Kidney glomerular epithelial cell (primary cell): ENCODE results near the gene AMIGO3.
A peak's percentile ranks its signal among the peaks of the same experiment; 100 is the strongest.

ENCODE experiments used
- DNase-seq: peaks from one replicate; lab custom pipeline; 2025; lab: John Stamatoyannopoulos, UW

Gene AMIGO3

DNA sequence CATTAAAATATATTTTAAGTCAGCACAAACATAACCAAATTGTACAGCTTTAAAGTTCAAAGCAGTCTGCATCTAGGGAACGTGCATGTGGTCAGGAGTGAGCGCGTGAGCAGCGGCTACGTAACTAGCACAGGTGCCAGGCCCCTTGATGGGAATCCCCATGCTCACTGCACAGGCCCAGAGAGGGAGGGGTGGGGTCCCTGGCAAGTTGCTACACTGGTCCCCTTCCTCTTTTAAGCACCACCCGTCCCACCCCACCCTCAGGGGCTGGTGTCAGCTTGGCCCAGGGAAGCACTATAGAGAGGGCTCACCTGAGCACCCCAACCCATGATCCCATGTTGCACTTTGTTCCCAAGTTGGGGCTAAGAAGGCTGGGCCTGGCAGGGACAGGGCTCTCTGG is 5.1 kb upstream of the AMIGO3 start:
- no peak for DNase-seq

DNA sequence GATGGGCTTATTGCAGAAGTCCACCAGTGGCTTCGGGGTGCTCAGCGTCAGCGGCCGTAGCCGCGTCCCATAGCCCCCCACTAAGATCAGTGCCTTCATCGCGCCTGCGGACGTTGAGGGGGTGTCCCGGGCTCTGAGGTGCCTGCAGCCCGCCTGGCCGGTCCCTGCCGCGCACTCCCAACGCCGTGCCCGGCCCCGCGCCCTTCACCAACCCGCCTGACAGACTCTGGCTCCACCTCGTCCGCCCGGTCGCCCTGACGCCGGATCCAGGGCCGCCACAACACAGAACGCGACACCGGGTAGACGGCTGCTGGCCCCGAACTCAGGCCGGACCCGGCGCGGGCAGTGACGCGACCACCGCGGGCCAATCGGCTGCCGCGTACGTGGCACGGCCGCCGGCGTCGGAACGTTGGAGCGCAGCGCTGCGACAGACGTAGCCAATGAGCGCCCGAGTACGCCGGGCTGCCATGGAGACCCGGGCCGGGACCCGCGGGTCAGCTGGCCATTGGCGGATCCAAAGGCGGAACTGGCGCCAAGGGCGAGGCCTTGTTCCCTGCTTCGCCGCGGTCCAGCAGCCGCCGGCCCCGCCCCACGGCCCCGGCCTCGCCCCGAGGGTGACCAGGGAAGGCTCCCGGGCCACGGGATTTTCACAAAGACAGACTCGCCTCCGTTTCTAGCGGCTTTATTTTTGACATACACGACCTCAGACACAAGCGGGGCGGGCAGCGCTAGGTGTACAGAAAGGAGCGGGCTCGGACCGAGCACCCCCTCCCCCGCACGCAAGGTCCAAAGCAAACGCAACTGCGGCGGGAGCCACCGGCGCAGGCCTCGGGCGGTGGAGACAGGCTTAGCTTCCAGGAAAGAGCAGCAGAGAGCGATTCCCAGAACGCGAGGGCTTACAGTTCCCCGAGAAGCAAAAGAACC is 4.4 kb upstream of the AMIGO3 start, which contains the start of gene GMPPB:
TSS of gene GMPPB (minus strand) at position 324 of the 924 bp plus-strand sequence. CDS start at position 99, 225 bp downstream.
- peak; percentile 91 for DNase-seq

GRCh38 chr3:49723296-49723627 is 3.8 kb upstream of the AMIGO3 start:
- DNase-seq, result no peak

DNA sequence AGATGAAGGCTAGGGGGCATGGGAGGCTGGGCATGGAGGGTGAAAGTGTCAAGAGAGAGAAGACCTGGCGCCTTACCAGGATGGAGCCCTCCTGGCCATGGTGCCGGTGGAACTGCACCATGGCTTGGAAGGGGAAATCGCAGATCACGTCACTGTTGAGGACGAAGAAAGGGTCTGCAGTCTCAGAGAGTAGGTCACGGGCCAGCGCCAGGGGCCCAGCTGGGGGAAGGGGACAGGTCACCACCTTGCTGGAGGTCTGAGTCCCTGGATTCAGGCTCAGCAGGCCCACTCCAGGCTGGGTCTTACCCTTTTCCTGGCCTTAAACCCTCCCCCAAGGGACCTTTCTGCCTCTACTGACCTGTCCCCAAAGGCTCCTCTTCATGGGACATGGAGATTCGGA is 3.4 kb upstream of the AMIGO3 start:
- no peak for DNase-seq

- DNase-seq, result no peak
Observed at GRCh38 chr3:49721896-49722781, 2.7 kb upstream of the AMIGO3 start.

DNA sequence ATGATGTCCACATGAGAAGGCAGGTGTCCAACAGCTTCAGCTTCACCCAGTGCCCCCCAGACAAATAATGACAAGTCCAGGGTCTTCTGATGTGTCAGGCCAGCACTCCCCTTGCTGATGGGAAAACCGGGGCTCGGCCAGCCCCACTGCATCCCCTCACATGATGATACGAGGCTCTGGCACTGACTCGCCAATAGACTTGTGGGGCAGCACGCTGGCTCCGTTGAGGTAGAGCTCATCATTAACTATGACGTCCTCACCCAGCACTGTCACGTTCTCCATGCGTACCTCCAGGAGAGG is 2.1 kb upstream of the AMIGO3 start:
- no peak for DNase-seq

- DNase-seq, result no peak
Observed at GRCh38 chr3:49720855-49721595, 1.5 kb upstream of the AMIGO3 start.

DNA sequence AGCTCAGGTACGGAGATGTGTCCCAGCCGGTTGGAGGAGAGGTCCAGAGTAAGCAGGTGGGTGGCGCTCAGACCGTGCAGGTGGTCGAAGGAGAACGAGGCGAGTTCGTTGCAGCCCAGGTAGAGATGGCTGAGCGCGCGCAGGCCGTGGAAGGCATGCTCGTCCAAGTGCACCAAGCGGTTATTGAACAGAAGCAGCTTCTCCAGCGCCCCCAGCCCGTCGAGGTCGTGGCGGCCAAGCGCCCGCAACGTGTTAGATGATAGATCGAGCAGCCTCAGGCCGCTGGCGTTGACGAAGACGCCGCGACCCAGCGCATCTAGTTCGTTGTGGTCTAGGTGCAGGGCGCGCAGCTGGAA is 648 bp downstream of the AMIGO3 start:
- no peak for DNase-seq

DNA sequence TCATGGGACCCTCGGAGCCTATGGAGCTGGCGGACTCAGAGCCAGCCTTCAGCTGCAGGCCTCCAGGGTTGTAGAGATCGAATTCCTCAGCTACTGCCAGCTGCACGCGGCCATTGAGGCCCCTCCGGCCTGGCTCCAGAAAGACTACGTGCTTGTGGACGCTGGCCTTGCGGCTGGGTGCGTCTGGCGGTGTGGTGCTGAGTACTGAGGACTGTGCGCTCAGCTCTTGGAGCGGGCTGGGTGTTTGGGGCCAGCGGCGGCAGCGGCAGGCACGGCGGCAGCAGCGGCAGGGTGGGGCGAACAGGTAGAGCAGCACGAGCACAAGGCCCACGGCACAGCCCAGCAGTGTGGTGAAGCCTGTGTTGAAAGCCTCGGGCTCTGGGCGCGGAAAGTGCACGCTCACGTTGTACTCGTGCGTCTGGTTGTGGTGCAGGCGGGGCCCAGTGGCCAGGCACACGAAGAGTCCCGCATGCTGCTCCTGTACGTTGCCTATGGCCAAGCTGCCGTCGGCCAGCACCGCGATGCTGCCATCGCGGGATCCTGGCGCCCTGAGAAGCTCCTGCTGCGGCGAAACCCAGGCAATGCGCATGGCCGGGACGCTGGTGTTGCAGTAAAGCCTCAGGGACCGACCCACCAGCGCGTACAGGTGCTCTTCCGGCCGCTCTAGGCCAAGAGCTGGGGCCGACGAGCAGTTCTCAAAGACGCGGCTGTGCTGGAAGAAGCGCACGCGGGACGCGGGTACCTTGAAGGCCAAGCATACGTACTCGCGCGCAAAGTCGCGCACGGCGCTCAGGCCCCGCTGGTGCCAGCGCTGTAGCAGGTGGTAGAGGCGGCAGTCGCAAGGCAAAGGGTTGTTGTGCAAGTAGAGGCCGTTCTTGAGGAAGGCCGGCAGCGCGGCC is 1.3 kb downstream of the AMIGO3 start:
- DNase-seq, result no peak

GRCh38 chr3:49717211-49717958 is 2.1 kb downstream of the AMIGO3 start:
- DNase-seq, result no peak

DNA sequence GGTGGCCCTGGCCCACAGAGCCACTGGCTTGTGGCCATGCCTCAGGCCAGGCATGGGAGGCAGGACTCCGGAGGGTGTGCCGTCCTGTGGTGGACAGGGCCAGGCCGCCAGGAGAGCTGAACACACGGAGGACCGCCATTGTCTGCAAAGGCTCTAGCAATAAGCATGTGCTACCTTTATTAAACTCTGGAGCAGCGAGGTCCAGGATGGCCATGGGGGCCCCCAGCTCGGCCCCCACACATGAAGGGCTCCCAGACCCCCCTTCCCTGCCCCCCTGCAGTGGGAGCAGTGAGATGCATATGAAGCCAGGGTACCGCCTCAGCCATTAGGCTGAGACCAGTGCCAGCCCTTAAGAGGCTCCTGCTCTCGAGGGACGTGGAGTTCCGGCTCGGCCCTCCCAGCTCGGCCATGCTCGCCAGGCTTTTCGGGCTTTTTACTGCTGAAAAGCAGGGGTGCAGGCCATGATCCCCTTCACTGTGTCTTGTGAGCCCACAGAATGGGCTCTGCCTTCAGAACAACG is 2.7 kb downstream of the AMIGO3 start:
- DNase-seq, result no peak

GRCh38 chr3:49716169-49716568 is 3.3 kb downstream of the AMIGO3 start:
- DNase-seq, result no peak

- no peak for DNase-seq
Observed at GRCh38 chr3:49715611-49716121, 3.8 kb downstream of the AMIGO3 start.

GRCh38 chr3:49714728-49715550 is 4.5 kb downstream of the AMIGO3 start:
- DNase-seq, result no peak

DNA sequence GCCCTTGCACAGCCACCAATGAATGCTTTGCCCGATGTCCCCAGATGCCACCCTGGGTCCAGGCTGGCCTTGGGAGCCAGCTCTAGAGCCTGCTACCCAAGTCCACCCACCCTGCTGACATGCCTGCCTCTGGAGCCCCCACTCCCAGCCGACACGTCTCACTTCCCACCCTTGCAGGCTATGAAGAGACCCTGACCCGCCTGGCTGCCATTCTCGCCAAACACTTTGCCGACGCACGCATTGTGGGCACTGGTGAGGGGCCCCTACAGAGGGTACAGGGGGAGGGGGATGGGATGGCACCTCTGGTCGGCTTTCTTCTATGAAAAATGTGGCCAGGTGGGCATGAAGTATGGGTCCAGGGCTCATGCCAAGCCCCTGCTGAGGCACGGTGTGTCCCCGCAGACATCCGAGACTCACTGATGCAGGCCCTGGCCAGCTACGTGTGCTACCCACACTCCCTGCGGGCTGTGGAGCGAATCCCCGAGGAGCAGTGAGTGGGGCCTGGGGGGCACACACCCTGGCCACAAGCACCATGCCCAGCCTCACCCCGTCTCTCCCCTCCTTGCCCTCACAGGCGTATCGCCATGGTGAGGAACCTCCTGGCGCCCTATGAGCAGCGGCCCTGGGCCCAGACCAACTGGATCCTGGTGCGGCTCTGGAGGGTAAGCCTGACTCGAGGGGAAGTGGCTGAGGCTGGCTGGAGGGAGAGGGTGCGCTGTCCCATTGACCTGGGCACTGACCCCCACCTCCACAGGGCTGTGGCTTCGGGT is 6.0 kb downstream of the AMIGO3 start:
- no peak for DNase-seq

DNA sequence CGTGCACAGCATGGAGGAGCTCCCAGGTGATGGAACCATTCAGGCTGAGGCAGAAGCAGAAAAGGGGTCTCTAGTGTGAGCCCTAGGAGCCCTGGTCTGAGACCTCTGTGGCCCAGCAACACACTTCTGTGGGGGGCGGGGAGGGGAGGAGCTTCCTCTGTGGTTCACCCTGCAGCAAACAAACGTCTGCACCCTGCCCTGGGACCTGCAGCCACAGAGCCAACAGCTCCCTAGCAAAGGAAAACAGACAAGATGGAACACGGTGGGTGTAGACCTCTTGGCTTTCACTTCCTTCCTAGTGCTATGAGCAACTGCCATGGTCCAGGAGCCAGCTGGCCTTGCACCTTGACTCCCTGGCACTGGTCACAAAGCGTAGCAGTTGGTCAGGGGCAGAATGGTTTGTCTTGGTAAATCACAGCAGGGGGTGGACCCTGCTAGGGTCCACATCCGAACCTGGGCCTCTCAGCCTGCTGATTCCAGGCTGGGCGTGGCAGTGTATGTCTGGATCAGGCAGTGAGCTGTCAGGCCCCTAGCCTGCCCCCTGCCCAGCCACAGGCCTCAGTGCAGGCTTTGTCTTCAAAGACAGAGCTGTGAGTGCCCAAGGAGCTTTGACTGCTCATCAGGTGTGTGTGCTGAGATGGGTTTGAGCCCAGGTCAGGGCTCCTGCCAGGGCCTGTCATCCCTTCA is 6.7 kb downstream of the AMIGO3 start:
- DNase-seq, result no peak

- DNase-seq, result no peak
Observed at GRCh38 chr3:49712166-49712565, 7.3 kb downstream of the AMIGO3 start.

GRCh38 chr3:49711489-49711888 is 8.0 kb downstream of the AMIGO3 start:
- no peak for DNase-seq
